ENCODE results near the gene CHERP. TPM values are rescaled to one million over a fixed set of nuclear protein-coding genes. Genes with fewer than 3 reads are reported as not detected.
A peak's percentile ranks its signal among the peaks of the same experiment; 100 is the strongest.

The CHERP gene
- polyA plus RNA-seq, 2 of the 4 experiments (the other 2 are of a cell fraction), result 4.4 to 24.4 TPM

DNA sequence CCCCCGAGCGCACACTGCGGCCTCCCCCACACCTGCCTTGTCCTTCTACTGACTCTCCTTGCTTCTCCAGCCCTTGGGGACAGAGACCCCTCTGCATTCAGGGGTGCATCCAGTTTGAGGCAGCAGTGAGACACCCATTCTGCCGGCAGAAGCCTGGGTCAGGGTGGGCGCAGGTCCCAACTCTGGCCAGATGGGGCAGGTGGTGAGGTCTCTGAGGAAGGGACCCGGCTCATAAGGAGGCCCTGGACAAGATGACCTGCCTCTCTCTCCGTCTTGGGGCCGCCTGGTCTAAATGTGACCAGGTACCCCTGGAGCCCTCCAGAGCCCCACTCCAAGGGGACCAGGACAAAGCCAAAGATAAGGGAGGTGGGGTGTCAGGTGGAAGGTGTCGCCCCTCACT, 6.1 kb downstream of the CHERP start:
- 88% methylated on average over 6 of the region's 9 CpGs for WGBS (ENCODE audit: missing lambda C conversion rate)
- Histone ChIP-seq H3K9me3 (no peaks in the 10 kb centered on the region), H3K4me2 (no peak overlapping the region), H3K4me3 (no peak overlapping the region), H3K4me1 (peaks cover 7% of the 10 kb centered on the region), H3K27ac (no peak overlapping the region)
- TF ChIP-seq HDAC2 (IDR thresholded peaks at IDR 0.05) (no peak), KDM5A (IDR thresholded peaks at IDR 0.05) (no peak), TFCP2L1 (CRISPR knock-in tag; IDR thresholded peaks at IDR 0.05) (no peak)
- no peak for DNase-seq (ENCODE audit: low read depth in 1 of 2, low spot score in 1 of 2)
- CTCF ChIA-PET, result interaction anchor here (0.8 kb wide), 1 partner anchor 30 kb away, joined by 3 read pairs; no protein-coding TSS in a partner anchor
- ATAC-seq, result peak; percentile 46; a peak in 4 of 6 replicates
- POLR2A ChIA-PET, result no interaction called here
- FAIRE-seq, result no peak

DNA sequence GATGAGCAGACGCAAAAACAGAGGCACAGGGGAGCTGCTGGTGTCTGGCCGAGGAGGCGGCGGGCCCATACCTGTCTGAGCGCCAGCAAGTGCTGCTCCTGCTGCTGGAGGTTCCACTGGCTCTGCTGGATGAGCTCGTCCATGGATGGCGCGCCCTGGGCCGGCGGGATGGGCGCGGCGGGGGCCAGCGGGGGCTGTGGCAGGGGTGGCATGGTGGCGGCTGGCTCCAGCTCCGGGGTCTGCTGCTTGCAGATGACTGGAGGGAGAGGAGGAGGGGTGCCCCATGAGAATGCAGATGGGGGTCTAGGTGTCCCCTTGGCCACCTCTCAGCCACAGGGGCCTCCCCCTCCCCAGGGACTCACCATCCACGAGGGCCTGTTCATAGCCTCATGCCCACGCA, 6.9 kb downstream of the CHERP start:
- TF ChIP-seq EP300 (IDR thresholded peaks at IDR 0.05), result no peak
- no peak for TF ChIP-seq HOXB13 (CRISPR knock-in tag; IDR thresholded peaks at IDR 0.05; ENCODE audit: low read depth)
- TF ChIP-seq, protein P1, sequence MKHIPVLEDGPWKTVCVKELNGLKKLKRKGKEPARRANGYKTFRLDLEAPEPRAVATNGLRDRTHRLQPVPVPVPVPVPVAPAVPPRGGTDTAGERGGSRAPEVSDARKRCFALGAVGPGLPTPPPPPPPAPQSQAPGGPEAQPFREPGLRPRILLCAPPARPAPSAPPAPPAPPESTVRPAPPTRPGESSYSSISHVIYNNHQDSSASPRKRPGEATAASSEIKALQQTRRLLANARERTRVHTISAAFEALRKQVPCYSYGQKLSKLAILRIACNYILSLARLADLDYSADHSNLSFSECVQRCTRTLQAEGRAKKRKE (CRISPR knock-in tag; IDR thresholded peaks at IDR 0.05; ENCODE audit: low read depth), result no peak
- TF ChIP-seq POLR2AphosphoS2 (conservative IDR thresholded peaks at IDR 0.05; ENCODE audit: low read length), result no peak
- TF ChIP-seq FOSL2 (IDR thresholded peaks at IDR 0.05), result no peak
- no peak for TF ChIP-seq FOSL2 (CRISPR knock-in tag; IDR thresholded peaks at IDR 0.05)
- no peak for TF ChIP-seq RFX5 (IDR thresholded peaks at IDR 0.05)
- no peak for TF ChIP-seq RARB (CRISPR knock-in tag; IDR thresholded peaks at IDR 0.05)
- TF ChIP-seq MAZ (IDR thresholded peaks at IDR 0.05; ENCODE audit: borderline replicate concordance, low read depth, low read length), result no peak
- TF ChIP-seq CEBPB (IDR thresholded peaks at IDR 0.05), result no peak
- TF ChIP-seq, protein P2, sequence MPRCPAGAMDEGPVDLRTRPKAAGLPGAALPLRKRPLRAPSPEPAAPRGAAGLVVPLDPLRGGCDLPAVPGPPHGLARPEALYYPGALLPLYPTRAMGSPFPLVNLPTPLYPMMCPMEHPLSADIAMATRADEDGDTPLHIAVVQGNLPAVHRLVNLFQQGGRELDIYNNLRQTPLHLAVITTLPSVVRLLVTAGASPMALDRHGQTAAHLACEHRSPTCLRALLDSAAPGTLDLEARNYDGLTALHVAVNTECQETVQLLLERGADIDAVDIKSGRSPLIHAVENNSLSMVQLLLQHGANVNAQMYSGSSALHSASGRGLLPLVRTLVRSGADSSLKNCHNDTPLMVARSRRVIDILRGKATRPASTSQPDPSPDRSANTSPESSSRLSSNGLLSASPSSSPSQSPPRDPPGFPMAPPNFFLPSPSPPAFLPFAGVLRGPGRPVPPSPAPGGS (IDR thresholded peaks at IDR 0.05), result no peak
- no peak for TF ChIP-seq ZFP36 (IDR thresholded peaks at IDR 0.05; ENCODE audit: borderline replicate concordance, partially characterized antibody)
- WGBS (ENCODE audit: missing lambda C conversion rate), result 90% methylated on average over 10 of the region's 18 CpGs
- FAIRE-seq (no peak), DNase-seq (ENCODE audit: low read depth in 1 of 2, low spot score in 1 of 2) (no peak), ATAC-seq (no peak)
- ChIA-PET POLR2A (interaction anchor here (0.6 kb wide), 1 partner anchor 35 kb away, joined by 3 read pairs; no protein-coding TSS in a partner anchor), CTCF (interaction anchor here (0.6 to 0.7 kb wide), 2 partner anchors 44 to 279 kb away, joined by 3 read pairs; no protein-coding TSS in a partner anchor)
- H3K9me3 ChIP-seq, result no peaks in the 10 kb centered on the region
- no peak overlapping the region for H3K4me3 ChIP-seq
- H3K4me1 ChIP-seq, result no peaks in the 10 kb centered on the region
- H3K4me2 ChIP-seq, result no peak overlapping the region
- no peak overlapping the region for H3K27ac ChIP-seq

DNA sequence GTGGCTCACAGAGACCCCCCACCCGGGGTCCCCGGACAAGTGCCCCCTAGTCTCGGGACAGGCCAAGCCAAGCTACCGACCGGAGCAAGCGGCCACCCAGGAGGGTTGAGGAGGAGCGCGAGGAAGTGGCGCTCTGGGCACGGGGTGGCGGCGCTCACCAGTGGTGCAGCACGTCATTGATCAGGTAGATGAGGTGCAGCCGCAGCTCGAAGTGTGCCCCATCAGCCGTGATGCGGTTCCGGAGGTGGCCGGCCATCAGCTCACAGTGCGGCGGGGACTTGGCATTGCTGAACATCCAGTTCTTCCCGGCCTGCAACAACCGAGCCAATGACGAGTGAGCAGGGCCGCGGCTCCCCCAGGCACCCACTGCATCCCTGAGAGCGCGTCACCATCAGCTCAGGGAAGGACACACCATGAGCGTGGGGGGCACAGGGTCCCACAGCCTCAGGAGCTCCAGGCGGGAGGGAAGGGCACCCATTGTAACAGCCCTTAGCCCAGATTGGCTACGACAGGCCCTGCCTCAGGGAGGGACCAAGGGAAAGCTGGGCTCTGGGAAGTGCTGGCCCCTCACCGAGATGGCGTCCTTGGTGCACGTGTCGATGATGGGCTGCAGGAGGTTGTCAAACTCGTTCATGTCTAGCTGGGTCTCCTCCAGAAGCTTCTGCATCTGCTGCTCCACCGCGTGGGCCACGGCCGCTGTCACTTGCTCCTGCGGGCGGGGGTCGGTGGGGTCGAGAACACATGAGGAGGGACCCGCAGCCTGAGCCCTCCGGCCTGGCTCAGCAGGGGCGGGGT, 9.6 kb downstream of the CHERP start:
- ATAC-seq, result no peak
- FAIRE-seq, result no peak
- no peak overlapping the region for H3K27ac ChIP-seq
- CTCF ChIA-PET, result interaction anchor here (0.6 kb wide), 1 partner anchor 72 kb away, joined by 5 read pairs; no protein-coding TSS in a partner anchor
- 98% methylated on average over 31 of the region's 47 CpGs for WGBS (ENCODE audit: missing lambda C conversion rate)
- no peaks in the 10 kb centered on the region for H3K4me1 ChIP-seq
- H3K4me3 ChIP-seq, result no peak overlapping the region
- H3K9me3 ChIP-seq, result no peaks in the 10 kb centered on the region
- POLR2A ChIA-PET, result no interaction called here
- no peak overlapping the region for H3K4me2 ChIP-seq
- no peak for DNase-seq (ENCODE audit: low read depth in 1 of 2, low spot score in 1 of 2)
- TF ChIP-seq, protein P3, sequence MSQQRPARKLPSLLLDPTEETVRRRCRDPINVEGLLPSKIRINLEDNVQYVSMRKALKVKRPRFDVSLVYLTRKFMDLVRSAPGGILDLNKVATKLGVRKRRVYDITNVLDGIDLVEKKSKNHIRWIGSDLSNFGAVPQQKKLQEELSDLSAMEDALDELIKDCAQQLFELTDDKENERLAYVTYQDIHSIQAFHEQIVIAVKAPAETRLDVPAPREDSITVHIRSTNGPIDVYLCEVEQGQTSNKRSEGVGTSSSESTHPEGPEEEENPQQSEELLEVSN (IDR thresholded peaks at IDR 0.05; ENCODE audit: borderline replicate concordance, low read depth), result no peak
- no peak for TF ChIP-seq JUN (IDR thresholded peaks at IDR 0.05)
- TF ChIP-seq GATA3 (IDR thresholded peaks at IDR 0.05; ENCODE audit: borderline replicate concordance), result no peak
- no peak for TF ChIP-seq FOSL2 (IDR thresholded peaks at IDR 0.05)
- TF ChIP-seq FOSL2 (CRISPR knock-in tag; IDR thresholded peaks at IDR 0.05), result no peak
- TF ChIP-seq, protein P1 (CRISPR knock-in tag; IDR thresholded peaks at IDR 0.05; ENCODE audit: low read depth), result no peak
- TF ChIP-seq HOXA7 (CRISPR knock-in tag; IDR thresholded peaks at IDR 0.05), result no peak
- TF ChIP-seq RAD21 (conservative IDR thresholded peaks at IDR 0.05 in 1 of 2, IDR thresholded peaks at IDR 0.05 in 1 of 2), result no peak
- no peak for TF ChIP-seq RCOR1 (IDR thresholded peaks at IDR 0.05; ENCODE audit: low read depth, low read length)
- TF ChIP-seq RARB (CRISPR knock-in tag; IDR thresholded peaks at IDR 0.05), result no peak
- no peak for TF ChIP-seq POLR2AphosphoS2 (conservative IDR thresholded peaks at IDR 0.05; ENCODE audit: low read length)
- no peak for TF ChIP-seq ZC3H11A (IDR thresholded peaks at IDR 0.05)
- no peak for TF ChIP-seq SREBF2 (IDR thresholded peaks at IDR 0.05)
- no peak for TF ChIP-seq RFX5 (IDR thresholded peaks at IDR 0.05)
- no peak for TF ChIP-seq CHD2 (IDR thresholded peaks at IDR 0.05; ENCODE audit: low read length, partially characterized antibody)
- TF ChIP-seq MYC (IDR thresholded peaks at IDR 0.05; ENCODE audit: borderline replicate concordance, low read length), result no peak
- no peak for TF ChIP-seq MAZ (IDR thresholded peaks at IDR 0.05; ENCODE audit: borderline replicate concordance, low read depth, low read length)
- no peak for TF ChIP-seq MAFK (IDR thresholded peaks at IDR 0.05; ENCODE audit: partially characterized antibody)
- no peak for TF ChIP-seq NR3C1 (IDR thresholded peaks at IDR 0.05)
